ENCODE data around the gene KAZN.

Gene KAZN

GRCh38 chr1:14970799-14971141 lies 372.3 kb downstream of the KAZN start:
- no peak for TF ChIP-seq CTCF (IDR thresholded peaks at IDR 0.05; ENCODE audit: insufficient read depth, missing control alignments)
- FAIRE-seq: no peak
- no peak for DNase-seq (ENCODE audit: insufficient read length, low spot score)

GRCh38 chr1:14971221-14971620 lies 372.7 kb downstream of the KAZN start:
- DNase-seq (ENCODE audit: insufficient read length, low spot score) (no peak), FAIRE-seq (no peak)
- TF ChIP-seq CTCF (IDR thresholded peaks at IDR 0.05; ENCODE audit: insufficient read depth, missing control alignments): no peak

DNA sequence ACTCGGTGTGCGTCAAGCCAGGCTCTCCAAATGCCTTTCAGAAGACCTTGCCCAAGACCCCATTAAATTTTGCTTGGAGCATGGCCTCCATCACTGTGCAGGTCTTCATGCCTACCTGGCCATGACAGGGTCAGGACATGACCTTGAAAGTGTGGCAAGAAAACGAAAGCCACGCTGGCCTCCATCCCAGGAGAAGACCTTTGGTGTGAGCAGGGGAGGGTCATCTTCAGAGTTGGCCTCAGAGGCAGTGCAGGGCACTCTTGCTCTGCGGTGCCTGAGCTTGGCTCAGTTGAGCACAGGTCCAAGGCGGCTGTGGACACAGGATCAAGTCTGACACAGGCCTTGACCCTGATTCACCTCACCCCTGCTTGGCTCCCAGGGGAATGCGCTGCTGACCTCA lies 373.6 kb downstream of the KAZN start:
- no peak for TF ChIP-seq CTCF (IDR thresholded peaks at IDR 0.05; ENCODE audit: insufficient read depth, missing control alignments)
- DNase-seq (ENCODE audit: insufficient read length, low spot score) (no peak), FAIRE-seq (no peak)

- no peak for TF ChIP-seq CTCF (IDR thresholded peaks at IDR 0.05; ENCODE audit: insufficient read depth, missing control alignments)
- DNase-seq (ENCODE audit: insufficient read length, low spot score) (no peak), FAIRE-seq (no peak)
These were observed 375.3 kb downstream of the KAZN start for GRCh38 chr1:14973773-14974172.

DNA sequence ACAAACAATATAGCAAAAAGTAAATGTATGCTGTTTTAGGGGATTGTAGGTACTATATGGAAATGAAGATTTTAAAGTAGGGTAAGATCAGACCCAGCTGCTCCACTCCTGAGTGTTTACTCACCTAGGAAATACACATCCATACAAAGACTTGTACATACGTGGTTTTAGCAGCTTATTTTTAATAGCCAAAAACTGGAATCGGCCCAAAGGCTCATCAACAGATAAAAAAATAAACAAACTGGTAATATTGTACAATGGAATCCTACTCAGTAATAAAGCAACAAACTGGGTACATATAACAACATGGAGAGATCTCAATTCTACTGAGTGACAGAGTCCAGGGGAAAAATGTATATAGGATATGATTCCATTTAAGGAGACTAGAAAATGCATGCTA lies 375.9 kb downstream of the KAZN start:
- DNase-seq (ENCODE audit: insufficient read length, low spot score) (no peak), FAIRE-seq (no peak)
- no peak for TF ChIP-seq CTCF (IDR thresholded peaks at IDR 0.05; ENCODE audit: insufficient read depth, missing control alignments)

GRCh38 chr1:14975119-14975518 lies 376.6 kb downstream of the KAZN start:
- no peak for FAIRE-seq
- no peak for TF ChIP-seq CTCF (IDR thresholded peaks at IDR 0.05; ENCODE audit: insufficient read depth, missing control alignments)

GRCh38 chr1:14976256-14976655 lies 377.8 kb downstream of the KAZN start:
- no peak for TF ChIP-seq CTCF (IDR thresholded peaks at IDR 0.05; ENCODE audit: insufficient read depth, missing control alignments)
- DNase-seq (ENCODE audit: insufficient read length, low spot score) (no peak), FAIRE-seq (no peak)

More at GRCh38 chr1:14975119-14975518, 376.6 kb downstream of the KAZN start:
- no peak for DNase-seq (ENCODE audit: insufficient read length, low spot score)
